Skin epidermis (tissue), 12 donors: ENCODE measurements around the gene SLC6A12.

Experiments used
- H3K27ac ChIP-seq, 21 experiments: fragments of 200-600 bp; sonication (generic) in 11 of 21; one replicate each; pipeline ENCODE4 v1.5.0; 2020; ENCODE audit warnings: mild to moderate bottlenecking in 3 of 21, inconsistent platforms in 2 of 21, moderate library complexity in 2 of 21
- H3K4me3 ChIP-seq, 7 experiments: fragments of 200-600 bp; sonication (generic) in 2 of 7; one replicate each; pipeline ENCODE4 v1.5.0; 2020; ENCODE audit warnings: inconsistent platforms in 2 of 7, mild to moderate bottlenecking in 2 of 7, moderate library complexity in 1 of 7

The SLC6A12 gene

DNA sequence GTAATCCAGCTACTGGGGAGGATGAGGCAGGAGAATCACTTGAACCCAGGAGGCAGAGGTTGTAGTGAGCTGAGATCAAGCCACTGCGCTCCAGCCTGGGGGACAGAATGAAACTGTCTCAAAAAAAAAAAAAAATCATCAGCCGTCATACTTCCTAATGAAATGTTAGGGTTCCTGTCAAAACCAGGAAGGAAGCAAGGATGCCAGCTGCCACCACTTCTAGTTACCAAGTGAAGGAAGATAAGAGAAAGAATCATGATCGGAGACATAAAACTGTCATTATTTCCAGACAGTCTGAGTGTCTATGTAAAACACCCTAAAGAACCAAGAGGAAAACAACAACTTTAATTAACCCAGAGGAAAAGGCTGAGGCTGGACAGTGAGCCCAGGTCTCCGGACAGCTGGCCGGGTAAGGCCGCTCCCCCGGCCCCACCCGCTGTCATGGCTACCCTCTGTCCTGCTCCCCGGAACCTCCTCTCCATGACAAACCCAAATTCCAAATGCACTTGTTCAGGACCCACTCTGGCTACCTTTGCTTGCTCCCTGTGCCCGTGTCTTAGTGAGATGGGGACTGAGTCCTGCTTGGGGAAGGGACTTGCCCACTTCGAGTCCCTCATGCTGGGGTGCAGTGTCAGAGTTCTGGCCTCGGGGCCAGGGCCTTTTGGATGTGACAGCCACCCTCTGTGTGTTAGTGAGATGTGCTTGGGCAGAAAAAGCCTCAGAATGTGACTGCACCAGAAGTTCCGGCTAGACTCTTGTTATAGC lies 29.0 kb downstream of the SLC6A12 start:
- Histone ChIP-seq H3K4me3 (no peak overlapping the region), H3K27ac (no peak overlapping the region)

DNA sequence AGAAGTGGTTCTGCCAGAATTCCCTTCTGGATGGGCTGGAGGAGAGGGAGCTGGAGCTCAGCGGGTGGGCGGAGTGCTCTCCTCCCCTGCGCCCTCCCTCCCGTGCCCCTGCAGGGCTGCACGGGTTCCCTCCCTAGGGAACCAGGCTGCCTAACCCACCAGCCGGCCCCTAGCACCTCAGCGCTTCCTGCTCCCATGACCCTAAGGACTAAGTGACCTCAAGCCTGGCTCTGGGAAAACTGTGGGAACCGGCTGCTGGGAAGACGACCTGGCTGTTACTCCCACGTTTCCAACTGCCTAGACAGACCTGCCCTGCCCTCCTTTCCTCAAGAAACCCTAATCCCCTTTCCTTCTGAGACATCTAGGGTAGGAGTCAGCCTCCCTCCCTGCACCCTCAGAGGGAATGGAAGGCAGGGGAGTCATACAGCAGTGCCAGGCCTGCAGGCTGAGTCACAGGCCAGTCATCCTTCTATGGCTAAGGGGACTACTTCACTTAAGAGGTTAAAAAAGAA lies 31.5 kb downstream of the SLC6A12 start:
- Histone ChIP-seq H3K27ac (peak overlapping the region in 1 of 21 experiments; percentile 9), H3K4me3 (no peak overlapping the region)

DNA sequence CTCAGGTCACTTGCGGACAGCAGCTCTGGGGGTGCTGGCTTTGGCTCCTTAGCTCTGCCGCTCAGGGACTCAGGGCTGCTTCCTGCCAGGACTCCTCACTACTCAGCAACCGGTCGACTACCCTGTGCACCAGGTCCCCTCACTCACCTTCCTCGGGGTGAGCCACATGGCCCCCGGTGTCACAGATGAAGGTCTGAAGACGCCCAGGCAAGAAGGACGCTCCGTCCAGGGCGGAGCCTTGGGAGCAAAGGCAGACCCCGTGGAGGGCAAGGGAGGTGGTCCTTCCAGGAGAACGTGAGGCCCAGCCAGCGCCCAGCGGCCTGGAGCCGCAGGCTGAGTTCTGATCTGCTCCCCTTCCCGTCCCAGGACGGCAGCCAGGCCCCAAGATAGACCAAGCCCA lies 32.0 kb downstream of the SLC6A12 start:
- Histone ChIP-seq H3K4me3 (no peak overlapping the region), H3K27ac (peak overlapping the region in 1 of 21 experiments; percentile 9)

DNA sequence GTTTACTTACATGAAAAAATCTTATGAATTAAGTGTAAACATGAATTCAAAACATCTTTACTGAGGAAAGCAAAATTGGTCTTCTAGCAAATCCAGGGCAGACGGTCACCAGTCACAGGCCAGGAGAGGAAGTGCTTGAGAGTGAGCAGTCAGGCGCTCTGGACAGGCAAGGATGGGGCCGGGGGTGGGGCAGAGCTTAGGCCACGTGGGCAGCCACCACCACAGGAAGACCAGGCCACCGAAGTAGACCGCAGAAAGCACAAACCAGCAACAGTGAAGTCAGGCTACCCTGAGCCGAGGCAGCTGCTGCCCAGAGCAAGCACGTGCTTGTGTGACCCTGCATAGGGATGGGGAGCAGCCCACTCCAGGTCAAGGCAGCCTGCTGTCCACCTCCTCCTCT lies 33.5 kb downstream of the SLC6A12 start:
- Histone ChIP-seq H3K4me3 (no peak overlapping the region), H3K27ac (no peak overlapping the region)

DNA sequence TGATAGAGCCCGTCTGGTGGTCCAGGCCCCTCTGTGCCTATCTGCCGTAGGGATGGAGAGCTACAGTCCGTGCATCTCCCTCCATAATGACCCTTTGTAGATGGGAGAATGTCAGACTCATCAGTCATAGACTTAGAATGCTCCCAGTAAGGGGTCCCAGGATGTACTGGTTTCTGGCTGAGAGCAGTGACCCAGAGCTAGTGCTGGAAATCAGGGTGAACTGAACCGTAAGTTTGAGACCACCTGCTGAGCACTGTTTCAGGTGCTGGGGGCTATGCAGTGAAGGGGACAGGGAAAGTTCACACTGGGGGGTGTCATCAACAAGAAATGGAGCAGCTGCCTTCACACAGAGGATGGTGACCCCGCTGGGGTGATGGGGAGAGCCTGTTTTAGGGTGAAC lies 34.1 kb downstream of the SLC6A12 start:
- H3K27ac ChIP-seq, result no peak overlapping the region
- no peak overlapping the region for H3K4me3 ChIP-seq

DNA sequence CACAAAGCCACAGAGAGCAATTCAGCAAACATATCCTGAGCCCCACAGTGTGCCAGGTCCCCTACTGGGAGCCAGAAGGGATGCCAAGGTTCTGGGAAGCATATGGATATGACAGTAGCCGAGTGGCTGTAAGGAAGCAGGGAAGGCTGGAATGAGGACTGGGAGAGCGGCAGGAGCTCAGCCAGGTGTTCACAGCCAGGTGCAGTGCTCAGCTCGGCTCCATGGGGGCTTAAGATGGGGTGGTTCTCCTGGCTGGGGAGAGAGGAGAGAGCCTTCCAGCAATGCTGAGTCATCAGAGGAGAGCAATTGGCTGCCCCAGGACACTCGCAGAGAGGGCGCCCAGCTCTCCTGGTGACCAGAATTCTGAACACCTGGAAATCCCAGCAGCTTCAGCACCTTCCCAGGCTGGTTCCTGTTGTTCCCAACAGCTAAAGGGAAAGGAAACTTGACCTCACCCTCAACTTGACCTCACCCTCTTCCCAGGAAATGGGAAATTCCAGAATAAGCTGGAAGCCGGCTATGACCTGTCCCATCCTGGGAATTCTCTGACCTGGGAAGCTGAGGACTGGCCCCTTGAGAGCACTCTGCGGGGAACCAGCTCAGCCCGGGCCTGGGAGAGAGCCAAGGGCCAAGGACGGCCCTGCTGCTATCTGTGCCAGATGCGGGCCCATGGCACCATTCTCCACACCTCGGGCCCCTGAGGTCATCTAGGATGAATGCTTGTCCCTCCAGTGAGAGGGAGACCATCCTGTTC lies 34.6 kb downstream of the SLC6A12 start:
- no peak overlapping the region for H3K27ac ChIP-seq
- no peak overlapping the region for H3K4me3 ChIP-seq

DNA sequence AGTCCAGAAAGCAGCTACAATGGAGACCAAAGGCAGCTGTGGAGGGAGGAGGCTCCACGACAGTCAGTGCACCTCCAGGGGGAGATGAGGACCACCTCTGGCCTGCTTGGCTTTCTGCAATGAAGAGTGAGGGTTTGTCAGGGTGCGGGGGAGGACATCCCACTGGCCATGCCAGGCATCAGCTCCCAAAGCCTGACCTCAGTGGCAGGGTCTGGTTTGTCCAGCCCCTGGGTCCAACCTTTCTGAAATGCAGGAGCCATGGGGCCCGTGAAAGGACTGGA lies 35.2 kb downstream of the SLC6A12 start:
- Histone ChIP-seq H3K4me3 (no peak overlapping the region), H3K27ac (no peak overlapping the region)

DNA sequence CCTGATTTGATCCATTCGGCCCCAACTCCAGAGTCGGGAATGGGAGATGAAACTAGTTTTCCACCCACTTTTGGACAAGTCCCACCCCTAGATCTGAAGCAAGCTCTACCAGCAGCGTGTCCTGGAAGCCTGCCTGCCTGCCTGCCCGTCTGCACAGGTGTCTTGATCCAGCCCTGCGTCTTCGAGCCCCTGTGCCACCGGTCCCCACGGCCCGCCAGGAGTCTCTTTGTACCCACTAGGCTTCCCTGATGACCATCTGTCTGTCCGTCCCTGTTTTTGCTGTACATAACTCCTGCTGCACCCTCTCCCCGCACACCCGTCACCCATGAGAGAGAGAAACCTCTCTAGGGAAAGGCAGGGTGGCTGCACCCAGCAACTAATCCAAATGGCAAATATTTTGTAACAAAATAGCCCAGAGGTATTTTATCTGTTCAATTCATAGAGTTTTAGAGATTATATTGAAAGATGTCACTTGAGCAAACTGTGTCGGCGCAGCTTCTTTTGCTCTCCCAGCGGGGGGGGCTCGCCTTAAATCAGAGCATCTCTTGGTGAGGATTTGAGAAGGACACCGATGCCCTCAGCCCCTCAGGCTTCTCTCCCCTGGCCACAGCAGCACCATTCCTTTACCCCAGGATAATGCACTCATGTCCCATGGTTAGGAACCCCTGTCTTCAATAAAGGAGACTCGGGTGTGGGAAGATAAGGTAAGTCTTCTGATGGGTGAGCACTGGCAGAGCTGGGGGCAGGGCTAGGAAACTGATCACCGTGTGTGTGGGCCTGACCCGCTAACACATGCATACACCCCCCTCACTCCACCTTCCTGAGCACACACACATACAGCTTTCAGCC lies 35.8 kb downstream of the SLC6A12 start:
- Histone ChIP-seq H3K4me3 (no peak overlapping the region), H3K27ac (no peak overlapping the region)

DNA sequence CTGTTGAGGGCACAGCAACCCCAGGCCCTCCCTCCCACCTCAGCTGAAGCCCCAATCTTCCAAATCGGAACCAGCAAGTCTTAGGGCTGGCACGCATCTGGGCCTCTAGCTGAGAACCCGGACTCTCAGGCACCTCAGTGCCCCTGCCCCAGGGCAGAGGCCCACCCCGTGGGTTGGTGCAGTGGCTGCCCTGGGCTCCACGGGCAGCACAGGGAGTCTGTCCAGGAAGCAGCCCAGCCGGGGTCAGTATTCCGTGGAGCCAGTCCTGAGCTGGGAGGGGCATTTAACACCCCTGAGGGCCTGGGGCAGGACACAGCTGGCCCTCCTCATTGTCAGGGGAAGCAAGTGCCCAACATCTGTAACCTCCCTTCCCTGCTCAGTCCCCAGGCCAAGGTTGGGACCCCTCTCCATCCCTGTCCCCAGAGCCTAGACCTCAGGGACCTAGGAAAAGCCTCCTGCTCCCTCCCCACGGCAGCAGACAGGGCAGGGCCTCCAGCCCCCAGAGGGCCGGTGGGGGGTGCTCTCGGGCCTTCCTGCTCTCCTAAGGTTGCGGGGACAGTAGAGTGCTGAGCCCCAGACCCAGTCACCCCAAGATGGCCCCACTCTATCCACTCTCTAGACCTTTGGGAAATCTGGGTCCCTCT lies 36.5 kb downstream of the SLC6A12 start:
- peak overlapping the region in 3 of 21 experiments; percentile 11 to 57 (median 49) for H3K27ac ChIP-seq
- no peak overlapping the region for H3K4me3 ChIP-seq

DNA sequence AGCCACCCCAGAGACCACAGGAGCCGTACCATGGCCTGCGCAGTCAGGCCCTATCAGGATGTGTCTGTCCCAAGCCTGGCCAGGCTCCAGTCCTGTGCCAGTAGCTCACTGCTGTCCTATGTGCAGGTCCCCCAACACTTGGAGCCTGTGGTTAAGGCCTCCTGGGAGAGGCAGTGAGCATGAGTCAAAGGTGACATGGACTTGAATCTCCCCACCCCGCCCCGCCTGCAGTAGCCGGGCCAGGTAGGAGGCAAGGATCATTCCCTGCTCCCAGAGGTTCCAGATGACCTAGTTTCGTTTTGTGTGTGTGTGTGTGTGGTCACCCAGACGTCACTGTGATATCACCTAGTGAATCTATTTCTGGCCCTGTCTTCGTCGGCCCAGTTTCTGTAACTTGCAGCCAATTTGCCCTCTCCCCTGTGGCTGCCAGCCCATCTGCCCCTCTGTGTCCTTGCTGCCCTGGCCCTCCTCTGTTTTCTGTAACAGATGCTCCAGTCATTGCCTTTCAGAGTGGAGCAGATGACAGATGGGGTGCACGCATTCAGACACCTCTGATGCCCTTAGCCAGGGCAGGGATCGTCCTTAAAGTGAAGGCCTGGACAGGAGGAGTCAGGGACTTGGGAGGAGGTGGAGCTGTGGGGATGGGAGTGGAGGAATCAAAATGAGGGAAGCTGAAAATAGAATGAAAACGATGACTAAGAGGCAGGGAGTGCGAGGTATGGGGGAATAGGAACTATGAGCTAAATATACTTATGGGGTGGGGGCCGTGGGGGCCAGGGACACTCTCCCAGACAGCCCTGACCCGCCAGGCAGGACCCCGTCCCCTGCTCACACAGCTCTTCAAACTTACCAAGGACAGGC lies 37.4 kb downstream of the SLC6A12 start:
- H3K27ac ChIP-seq, result peak overlapping the region in 3 of 21 experiments; percentile 11 to 57 (median 49)
- no peak overlapping the region for H3K4me3 ChIP-seq

DNA sequence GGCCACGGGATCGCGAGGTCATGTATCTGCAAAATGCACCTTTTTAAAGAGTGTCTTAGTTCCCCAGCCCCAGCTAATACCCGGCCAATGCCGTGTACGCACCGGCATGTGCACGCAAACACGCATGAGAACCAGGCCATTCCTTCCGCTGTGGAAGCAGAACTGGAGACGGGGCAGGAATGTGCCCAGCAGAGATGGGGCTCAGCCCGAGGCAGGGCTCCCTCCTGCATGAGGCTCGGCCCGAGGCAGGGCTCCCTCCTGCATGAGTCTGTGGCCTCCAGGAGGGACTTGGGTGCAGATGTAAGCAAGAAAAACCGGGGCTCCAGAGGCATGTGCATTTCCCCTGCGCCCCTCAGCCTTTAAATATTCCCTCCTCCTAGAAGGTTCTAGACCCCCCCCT lies 38.2 kb downstream of the SLC6A12 start:
- no peak overlapping the region for H3K4me3 ChIP-seq
- H3K27ac ChIP-seq, result no peak overlapping the region

DNA sequence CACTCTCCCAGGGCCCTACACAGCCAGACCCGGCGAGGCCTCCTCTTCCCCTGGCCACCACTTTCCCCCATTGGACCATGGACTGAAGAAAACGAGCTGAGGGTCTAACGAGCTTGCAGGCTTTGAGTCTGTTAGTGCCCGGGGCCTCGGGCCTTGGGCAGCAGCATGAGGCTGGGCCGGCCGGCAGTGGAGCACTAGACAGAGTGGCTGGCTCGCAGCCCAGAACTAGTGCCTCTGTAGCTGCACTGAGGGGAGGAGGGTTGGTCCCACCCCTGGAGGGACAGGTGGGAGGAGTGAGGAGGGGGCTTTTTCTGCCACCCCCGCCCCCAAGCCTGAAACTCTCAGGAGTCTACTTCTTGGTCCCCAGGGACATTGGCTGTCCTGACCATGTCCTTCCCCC lies 38.7 kb downstream of the SLC6A12 start:
- no peak overlapping the region for H3K27ac ChIP-seq
- no peak overlapping the region for H3K4me3 ChIP-seq

DNA sequence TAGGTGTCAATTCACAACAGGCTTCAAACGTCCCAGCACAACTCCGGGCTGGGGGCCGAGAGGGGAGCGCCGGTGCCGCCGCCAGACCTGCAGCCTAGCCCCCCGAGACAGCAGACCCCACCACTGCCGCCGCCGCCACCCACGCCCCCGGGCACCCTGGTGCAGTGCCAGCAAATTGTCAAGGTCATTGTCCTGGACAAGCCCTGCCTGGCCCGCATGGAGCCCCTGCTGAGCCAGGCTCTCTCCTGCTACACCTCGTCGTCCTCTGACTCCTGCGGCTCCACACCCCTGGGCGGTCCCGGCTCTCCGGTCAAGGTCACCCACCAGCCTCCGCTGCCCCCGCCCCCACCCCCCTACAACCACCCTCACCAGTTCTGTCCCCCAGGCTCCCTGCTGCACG lies 39.4 kb downstream of the SLC6A12 start:
- no peak overlapping the region for H3K27ac ChIP-seq
- H3K4me3 ChIP-seq, result no peak overlapping the region

DNA sequence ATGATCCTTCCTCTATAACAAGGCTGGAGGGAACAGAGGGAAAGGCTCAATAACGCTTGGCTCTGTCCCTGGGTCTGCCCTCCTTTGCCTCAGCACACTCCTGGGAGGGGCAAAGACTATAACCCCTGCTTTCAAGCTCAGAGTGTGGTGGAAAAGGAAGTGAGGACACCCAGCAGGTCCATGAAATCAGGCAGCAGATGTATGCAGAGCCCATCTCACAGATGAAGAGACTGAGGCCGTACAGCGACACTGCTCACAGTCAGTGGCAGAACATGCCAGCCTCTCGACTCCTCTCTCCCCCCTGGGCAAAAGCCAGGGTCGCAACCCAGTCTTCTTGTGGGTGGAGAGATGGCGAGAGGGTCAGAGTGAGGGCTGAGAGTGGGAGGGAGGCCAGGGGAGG lies 39.8 kb downstream of the SLC6A12 start:
- H3K27ac ChIP-seq, result no peak overlapping the region

DNA sequence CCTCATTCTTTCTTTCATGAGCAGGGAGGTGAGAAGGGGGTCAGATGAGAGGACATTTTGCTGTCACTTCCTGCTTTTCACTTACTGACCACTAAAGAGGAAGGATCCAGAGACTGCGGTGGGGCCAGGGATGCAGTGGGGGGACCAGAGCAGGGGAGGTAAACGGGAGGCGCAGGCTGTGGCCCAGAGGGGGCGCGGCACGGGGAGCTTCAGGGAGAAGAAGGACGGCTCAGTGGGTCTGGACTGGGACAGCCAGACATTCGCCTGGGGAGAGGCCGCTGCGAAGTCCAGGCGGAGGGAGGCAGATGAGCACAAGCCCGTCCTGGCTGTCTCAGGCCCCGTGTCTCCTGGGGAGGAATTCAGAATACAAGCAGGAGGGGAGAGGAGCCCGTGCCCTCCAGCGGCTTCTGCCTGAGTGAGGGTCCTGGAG lies 41.2 kb downstream of the SLC6A12 start:
- Histone ChIP-seq H3K27ac (no peak overlapping the region), H3K4me3 (no peak overlapping the region)

More for the DNA sequence above, 39.8 kb downstream of the SLC6A12 start:
- no peak overlapping the region for H3K4me3 ChIP-seq

DNA sequence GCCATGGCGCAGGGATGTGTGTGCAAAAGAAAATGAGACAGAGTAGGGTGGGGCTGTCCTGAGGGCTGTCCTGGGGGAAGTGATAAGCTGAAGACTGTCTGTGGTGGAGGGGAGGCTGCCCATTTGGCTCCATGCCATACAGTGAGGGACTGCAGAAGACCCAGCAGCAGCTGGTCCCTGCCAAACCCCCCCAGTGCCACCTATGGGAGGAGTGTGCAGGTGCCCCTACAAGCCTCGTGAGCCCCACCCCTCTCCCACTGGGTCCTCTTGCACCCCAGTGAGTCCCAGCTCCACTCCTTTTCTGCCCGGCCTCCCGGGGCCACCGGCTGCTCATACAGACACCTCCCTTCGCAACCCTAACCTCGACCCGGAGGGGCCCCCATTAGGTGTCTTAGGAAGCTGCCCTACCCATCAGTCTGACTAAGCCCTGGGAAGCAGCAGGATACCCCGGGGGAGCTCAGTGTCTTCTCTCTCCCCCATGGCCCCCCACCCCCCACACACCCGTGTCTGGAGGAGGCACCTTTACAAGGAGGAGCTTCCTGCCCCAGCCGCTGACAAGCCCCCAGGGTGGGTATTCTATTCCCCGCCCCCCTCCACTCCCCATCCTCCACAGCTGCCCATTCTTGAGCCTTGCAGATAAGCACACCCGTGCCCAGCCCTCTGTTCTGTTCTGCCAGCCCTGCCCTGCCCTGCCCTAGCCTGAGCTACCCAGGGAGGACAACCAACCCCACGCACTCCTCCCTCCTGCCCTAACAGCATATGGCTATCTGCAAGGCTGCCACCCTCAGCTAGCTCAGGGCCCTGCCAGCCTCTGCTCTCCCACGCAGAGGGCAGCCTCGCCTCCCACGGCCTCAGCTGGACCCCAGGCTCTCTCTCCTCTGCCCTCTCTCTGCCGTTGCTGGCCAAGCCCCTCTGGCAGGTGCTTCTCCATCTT lies 41.9 kb downstream of the SLC6A12 start:
- no peak overlapping the region for H3K27ac ChIP-seq
- H3K4me3 ChIP-seq, result no peak overlapping the region

DNA sequence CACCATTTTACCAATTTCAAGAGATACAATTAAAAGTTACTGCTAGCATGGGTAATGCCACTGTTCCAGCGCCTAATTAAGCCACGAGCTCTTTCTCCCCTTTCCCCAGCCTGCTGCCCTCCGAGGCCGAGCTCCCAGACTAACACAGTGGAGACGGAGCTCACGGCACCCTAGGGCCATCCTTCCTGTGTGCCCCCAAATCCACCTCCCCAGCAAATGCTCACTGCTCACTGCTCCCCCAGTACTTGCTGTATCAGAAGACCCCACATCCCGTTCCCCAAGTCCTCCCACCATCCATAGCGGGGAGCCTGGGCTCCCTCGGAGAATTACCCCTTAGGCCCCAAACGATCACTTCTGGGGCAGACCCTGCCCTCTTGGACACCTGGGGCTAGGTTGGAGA lies 42.7 kb downstream of the SLC6A12 start:
- Histone ChIP-seq H3K4me3 (no peak overlapping the region), H3K27ac (no peak overlapping the region)
